Sigmoid colon (tissue), 4 donors: ENCODE data around the gene EMX2.

Experiments used
- EP300 ChIP-seq, 4 donors: sonication (generic); formaldehyde crosslinking; IDR thresholded peaks; one replicate each; pipeline ENCODE4 v1.6.1; 2017; ENCODE audit warnings: antibody characterized with exemption in 4 of 4
- POLR2A ChIP-seq, 2 donors: fragments of 450-650 bp; IDR thresholded peaks; one replicate each; pipeline ENCODE4 v1.6.1; 2016; ENCODE audit warnings: antibody characterized with exemption in 2 of 2, mild to moderate bottlenecking in 2 of 2, moderate library complexity in 2 of 2
- POLR2AphosphoS5 ChIP-seq, 4 donors: sonication (generic); formaldehyde crosslinking; IDR thresholded peaks; one replicate each; pipeline ENCODE4 v1.6.1; 2017; ENCODE audit warnings: antibody characterized with exemption in 4 of 4
- TF ChIP-seq, protein P1 (sequence below), 4 experiments: fragments of 450-650 bp in 3 of 4; fragments of 200-600 bp in 1 of 4; IDR thresholded peaks; one replicate each; pipeline ENCODE4 v1.5.1; 2016 to 2019; ENCODE audit warnings: antibody characterized with exemption in 4 of 4, mild to moderate bottlenecking in 3 of 4, moderate library complexity in 2 of 4

DNA sequence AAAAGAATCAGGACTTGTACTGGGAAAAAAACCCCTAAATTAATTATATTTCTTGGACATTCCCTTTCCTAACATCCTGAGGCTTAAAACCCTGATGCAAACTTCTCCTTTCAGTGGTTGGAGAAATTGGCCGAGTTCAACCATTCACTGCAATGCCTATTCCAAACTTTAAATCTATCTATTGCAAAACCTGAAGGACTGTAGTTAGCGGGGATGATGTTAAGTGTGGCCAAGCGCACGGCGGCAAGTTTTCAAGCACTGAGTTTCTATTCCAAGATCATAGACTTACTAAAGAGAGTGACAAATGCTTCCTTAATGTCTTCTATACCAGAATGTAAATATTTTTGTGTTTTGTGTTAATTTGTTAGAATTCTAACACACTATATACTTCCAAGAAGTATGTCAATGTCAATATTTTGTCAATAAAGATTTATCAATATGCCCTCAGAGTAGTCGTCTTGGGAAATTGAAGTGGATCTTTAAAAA, 6.6 kb downstream of the EMX2 start:
- TF ChIP-seq, protein P1, sequence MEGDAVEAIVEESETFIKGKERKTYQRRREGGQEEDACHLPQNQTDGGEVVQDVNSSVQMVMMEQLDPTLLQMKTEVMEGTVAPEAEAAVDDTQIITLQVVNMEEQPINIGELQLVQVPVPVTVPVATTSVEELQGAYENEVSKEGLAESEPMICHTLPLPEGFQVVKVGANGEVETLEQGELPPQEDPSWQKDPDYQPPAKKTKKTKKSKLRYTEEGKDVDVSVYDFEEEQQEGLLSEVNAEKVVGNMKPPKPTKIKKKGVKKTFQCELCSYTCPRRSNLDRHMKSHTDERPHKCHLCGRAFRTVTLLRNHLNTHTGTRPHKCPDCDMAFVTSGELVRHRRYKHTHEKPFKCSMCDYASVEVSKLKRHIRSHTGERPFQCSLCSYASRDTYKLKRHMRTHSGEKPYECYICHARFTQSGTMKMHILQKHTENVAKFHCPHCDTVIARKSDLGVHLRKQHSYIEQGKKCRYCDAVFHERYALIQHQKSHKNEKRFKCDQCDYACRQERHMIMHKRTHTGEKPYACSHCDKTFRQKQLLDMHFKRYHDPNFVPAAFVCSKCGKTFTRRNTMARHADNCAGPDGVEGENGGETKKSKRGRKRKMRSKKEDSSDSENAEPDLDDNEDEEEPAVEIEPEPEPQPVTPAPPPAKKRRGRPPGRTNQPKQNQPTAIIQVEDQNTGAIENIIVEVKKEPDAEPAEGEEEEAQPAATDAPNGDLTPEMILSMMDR (IDR thresholded peaks at IDR 0.05), result no peak
- TF ChIP-seq POLR2A (IDR thresholded peaks at IDR 0.05) (no peak), EP300 (IDR thresholded peaks at IDR 0.05) (no peak), POLR2AphosphoS5 (IDR thresholded peaks at IDR 0.05) (no peak)
